ENCODE measurements around the gene CAVIN3. TPM values are rescaled to one million over a fixed set of nuclear protein-coding genes. Genes with fewer than 3 reads are reported as not detected.

The CAVIN3 gene
- total RNA-seq, 4 donors from 2014 or later, result 12.9 to 53.6 (median 34.1) TPM

DNA sequence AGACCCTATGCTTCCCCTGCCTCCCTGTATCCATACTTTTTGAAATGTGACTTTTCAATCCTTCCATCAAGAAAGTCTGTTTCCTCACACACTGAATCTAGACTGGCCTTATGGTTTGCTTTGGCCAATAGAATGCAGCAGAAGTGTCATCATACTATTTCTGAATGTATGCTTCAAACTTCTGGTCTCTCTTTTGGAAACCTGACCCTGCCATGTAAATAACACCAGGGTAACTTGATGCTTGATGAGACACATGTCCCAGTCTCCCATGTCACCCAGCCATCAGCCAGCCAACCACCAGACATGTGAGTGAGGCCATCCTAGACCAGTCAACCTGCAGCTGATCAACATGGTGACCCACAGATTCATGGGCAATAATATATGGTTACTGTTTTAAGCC, 29.7 kb upstream of the CAVIN3 start:
- H3K27me3 ChIP-seq, result no peaks in the 10 kb centered on the region
- H3K9me3 ChIP-seq, result no peaks in the 10 kb centered on the region
- peaks cover 0 to 3% of the 10 kb centered on the region in 2 donors for H3K4me1 ChIP-seq
- intact Hi-C loops (cut with DNase I; ENCODE audit: low total_unique reads) (loop anchor here (5.0 kb wide), 2 partner anchors 873 to 1228 kb away; no protein-coding TSS in a partner anchor), in situ Hi-C loops (cut with MboI; ENCODE audit: low sequenced_read_pairs in 4 of 4) (loop anchor here (5.0 to 25.0 kb wide), 6 partner anchors 55 to 338 kb away; partner anchors contain the start of genes CNGA4 (in 1 of the 4), FHIP1B (in 1 of the 4) and OR56A4 (in 1 of the 4))
- no peaks in the 10 kb centered on the region for H3K36me3 ChIP-seq
- DNase-seq, result peak in 1 of 2 donors; percentile 34
- H3K27ac ChIP-seq, result peak overlapping the region in 1 of 4 donors; percentile 32
- no peak for TF ChIP-seq POLR2A (IDR thresholded peaks at IDR 0.05)
- TF ChIP-seq, protein P1, sequence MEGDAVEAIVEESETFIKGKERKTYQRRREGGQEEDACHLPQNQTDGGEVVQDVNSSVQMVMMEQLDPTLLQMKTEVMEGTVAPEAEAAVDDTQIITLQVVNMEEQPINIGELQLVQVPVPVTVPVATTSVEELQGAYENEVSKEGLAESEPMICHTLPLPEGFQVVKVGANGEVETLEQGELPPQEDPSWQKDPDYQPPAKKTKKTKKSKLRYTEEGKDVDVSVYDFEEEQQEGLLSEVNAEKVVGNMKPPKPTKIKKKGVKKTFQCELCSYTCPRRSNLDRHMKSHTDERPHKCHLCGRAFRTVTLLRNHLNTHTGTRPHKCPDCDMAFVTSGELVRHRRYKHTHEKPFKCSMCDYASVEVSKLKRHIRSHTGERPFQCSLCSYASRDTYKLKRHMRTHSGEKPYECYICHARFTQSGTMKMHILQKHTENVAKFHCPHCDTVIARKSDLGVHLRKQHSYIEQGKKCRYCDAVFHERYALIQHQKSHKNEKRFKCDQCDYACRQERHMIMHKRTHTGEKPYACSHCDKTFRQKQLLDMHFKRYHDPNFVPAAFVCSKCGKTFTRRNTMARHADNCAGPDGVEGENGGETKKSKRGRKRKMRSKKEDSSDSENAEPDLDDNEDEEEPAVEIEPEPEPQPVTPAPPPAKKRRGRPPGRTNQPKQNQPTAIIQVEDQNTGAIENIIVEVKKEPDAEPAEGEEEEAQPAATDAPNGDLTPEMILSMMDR (IDR thresholded peaks at IDR 0.05 in 4 of 5, conservative IDR thresholded peaks at IDR 0.05 in 1 of 5), result no peak
- ATAC-seq, result peak in 1 of 2 donors; percentile 98
- no peak overlapping the region for H3K4me3 ChIP-seq

DNA sequence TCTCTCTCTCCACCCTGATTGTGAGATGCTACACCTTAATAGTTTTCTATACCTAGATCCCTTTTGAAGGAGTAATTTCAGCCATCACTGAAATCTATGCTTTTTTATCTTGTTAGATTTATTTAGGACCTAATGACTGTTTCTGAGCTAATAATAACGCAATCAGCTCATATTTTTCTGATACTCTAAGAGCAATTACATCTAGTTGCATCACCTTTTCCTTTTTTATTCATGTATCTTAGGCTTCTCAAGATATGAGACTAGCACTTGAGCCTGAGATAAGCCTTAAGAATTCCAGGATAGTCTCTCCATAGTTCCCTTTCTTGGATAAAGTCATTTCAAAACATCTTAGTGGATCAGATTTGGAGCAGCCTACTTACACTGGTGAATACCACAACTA, 25.1 kb upstream of the CAVIN3 start:
- intact Hi-C loops (cut with DNase I; ENCODE audit: low total_unique reads), result no loop called here
- ATAC-seq, result no peak
- no peak for TF ChIP-seq POLR2A (IDR thresholded peaks at IDR 0.05)
- TF ChIP-seq, protein P1 (IDR thresholded peaks at IDR 0.05 in 4 of 5, conservative IDR thresholded peaks at IDR 0.05 in 1 of 5), result no peak
- no peaks in the 10 kb centered on the region for H3K36me3 ChIP-seq
- in situ Hi-C loops (cut with MboI; ENCODE audit: low sequenced_read_pairs in 4 of 4), result no loop called here
- DNase-seq, result no peak
- H3K9me3 ChIP-seq, result no peaks in the 10 kb centered on the region
- no peak overlapping the region for H3K27ac ChIP-seq
- H3K4me1 ChIP-seq, result peaks cover 0 to 3% of the 10 kb centered on the region in 2 donors
- H3K27me3 ChIP-seq, result no peaks in the 10 kb centered on the region
- H3K4me3 ChIP-seq, result no peak overlapping the region

DNA sequence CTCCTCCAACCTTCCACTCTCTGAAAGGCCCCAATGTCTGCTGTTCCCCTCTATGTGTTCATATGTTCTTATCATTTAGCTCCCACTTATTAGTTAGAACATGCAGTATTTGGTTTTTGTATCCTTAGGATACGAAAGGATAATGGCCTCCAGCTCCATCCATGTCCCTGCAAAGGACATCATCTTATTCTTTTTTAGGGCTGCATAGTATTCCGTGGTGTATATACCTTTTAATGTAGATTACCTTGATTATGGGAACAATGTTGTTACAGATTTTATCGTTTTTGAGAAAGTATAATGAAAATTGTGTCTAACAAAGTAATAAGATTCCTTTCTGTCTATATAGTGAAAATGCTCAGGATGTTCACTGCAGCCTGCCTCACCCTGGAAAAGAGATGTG, 16.0 kb upstream of the CAVIN3 start:
- Histone ChIP-seq H3K4me1 (peaks cover 4 to 14% of the 10 kb centered on the region in 2 donors), H3K36me3 (no peaks in the 10 kb centered on the region), H3K4me3 (no peak overlapping the region), H3K27me3 (no peaks in the 10 kb centered on the region), H3K27ac (no peak overlapping the region), H3K9me3 (no peaks in the 10 kb centered on the region)
- in situ Hi-C loops (cut with MboI; ENCODE audit: low sequenced_read_pairs in 4 of 4), result no loop called here
- no peak for ATAC-seq
- no peak for TF ChIP-seq POLR2A (IDR thresholded peaks at IDR 0.05)
- TF ChIP-seq, protein P1 (IDR thresholded peaks at IDR 0.05 in 4 of 5, conservative IDR thresholded peaks at IDR 0.05 in 1 of 5), result no peak
- intact Hi-C loops (cut with DNase I; ENCODE audit: low total_unique reads), result no loop called here
- DNase-seq, result no peak

DNA sequence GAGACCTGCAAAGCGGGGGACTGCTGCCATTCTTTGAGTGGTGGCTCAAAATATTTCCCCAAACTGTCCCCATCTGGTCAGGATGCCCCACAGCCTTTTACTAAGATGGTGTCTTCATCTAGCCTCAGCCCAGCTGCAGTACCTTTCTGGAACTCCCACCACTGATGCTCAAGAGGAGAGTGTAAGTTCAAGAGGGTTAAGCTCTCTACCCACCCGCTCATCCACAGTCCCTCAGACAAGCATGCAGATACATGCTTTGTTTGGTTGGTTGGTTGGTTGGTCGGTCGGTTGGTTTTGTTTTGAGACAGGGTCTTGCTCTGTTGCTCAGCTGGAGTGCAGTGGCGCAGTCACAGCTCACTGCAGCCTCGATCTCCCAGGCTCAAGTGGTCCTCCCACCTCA, 14.5 kb upstream of the CAVIN3 start:
- TF ChIP-seq, protein P1 (IDR thresholded peaks at IDR 0.05 in 4 of 5, conservative IDR thresholded peaks at IDR 0.05 in 1 of 5), result no peak
- TF ChIP-seq POLR2A (IDR thresholded peaks at IDR 0.05), result no peak
- Histone ChIP-seq H3K4me3 (no peak overlapping the region), H3K4me1 (peaks cover 4 to 14% of the 10 kb centered on the region in 2 donors), H3K27ac (no peak overlapping the region), H3K36me3 (no peaks in the 10 kb centered on the region), H3K27me3 (no peaks in the 10 kb centered on the region), H3K9me3 (no peaks in the 10 kb centered on the region)
- ATAC-seq (no peak), DNase-seq (no peak)
- in situ Hi-C loops (cut with MboI; ENCODE audit: low sequenced_read_pairs in 4 of 4), result no loop called here
- intact Hi-C loops (cut with DNase I; ENCODE audit: low total_unique reads), result no loop called here

DNA sequence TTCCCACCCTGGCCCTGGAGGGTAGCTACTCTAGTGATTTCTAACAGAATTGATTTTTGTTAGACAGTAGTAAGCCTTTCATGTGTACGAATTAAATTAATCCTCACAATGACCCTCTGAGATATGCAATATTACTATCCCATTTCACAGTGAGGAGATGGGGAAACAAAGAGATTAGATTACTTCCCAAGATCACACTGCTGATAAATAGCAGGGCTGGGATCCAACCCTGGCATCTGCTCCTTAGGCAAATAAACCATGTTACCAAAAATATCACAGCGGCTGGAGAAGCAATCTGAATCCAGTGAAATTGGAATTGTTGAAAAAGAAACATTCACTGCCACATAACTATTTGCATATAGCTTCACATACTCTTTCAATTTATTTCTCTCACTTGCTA, 12.8 kb upstream of the CAVIN3 start:
- intact Hi-C loops (cut with DNase I; ENCODE audit: low total_unique reads), result no loop called here
- Histone ChIP-seq H3K4me1 (peaks cover 4 to 14% of the 10 kb centered on the region in 2 donors), H3K27ac (no peak overlapping the region), H3K36me3 (no peaks in the 10 kb centered on the region), H3K9me3 (no peaks in the 10 kb centered on the region), H3K4me3 (no peak overlapping the region), H3K27me3 (no peaks in the 10 kb centered on the region)
- in situ Hi-C loops (cut with MboI; ENCODE audit: low sequenced_read_pairs in 4 of 4), result no loop called here
- DNase-seq (no peak), ATAC-seq (peak in 1 of 2 donors; percentile 66)
- TF ChIP-seq POLR2A (IDR thresholded peaks at IDR 0.05), result no peak
- TF ChIP-seq, protein P1 (IDR thresholded peaks at IDR 0.05 in 4 of 5, conservative IDR thresholded peaks at IDR 0.05 in 1 of 5), result no peak
